GM18907 (cell line): ENCODE data around the gene NEXN.

Experiments used
- ATAC-seq: cut with Tn5 transposase; IDR thresholded peaks from one replicate; pipeline ENCODE4 v1.9.1; 2021; ENCODE audit warnings: mild to moderate bottlenecking, moderate library complexity; ENCODE audit not compliant: unreplicated experiment

Gene NEXN

GRCh38 chr1:77888081-77888780 lies at the start of gene NEXN:
Gene NEXN, plus strand, starts transcription at chr1:77888624. Its CDS starts 27,483 bp downstream, at chr1:77916107.
- ATAC-seq = peak; percentile 34

DNA sequence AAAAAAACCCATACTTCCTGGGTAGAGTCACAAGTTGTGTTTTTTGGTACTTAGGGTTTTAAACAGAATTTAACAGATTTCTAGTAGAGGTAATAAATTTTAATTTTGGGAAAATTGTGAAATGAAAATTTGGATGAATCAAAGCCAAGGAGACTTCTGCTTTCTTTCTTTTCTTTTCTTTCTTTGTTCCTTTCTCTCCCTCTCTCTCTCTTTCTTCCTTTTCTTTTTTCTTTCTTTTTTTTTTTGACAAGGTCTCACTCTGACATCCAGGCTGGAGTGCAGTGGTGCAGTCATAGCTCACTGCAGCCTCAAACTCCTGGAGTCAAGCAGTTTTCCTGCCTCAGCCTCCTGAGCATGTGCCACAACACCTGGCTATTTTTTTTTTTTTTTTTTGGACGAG lies 46.9 kb upstream of the NEXN start:
- ATAC-seq = no peak

DNA sequence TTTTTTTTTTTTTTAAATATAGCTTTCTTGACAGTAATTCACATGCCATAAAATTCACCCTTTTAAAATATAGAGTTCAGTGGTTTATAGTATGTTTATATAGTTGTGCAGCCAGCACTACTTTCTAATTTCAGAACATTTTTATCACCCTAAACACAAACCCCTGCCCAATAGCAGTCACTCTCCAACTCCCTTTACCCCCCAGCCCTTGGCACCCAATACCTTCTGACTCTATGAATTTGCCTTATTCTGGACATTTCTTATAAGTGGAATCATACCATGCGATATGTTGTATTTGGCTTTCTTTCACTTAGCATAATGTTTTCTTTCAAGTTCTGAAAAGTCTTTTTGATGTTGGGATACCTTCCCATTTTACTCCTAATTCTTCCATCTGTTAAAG lies 42.5 kb upstream of the NEXN start:
- ATAC-seq = no peak

DNA sequence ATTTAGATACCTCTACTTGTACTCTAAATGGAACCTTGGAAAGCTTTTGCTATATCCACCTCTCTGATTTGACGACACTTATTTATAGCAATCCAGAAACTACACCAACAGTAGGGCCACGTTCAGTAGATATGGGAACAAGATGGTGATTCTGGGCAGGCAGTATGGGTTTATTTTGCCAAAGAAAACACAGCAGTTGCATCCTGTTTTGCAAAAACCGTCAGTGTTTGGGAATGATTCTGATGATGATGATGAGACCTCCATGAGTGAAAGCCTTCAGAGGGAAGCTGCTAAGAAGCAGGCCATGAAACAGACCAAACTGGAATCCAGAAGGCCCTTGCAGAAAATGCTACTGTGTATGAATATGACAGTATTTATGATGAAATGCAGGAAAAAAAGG lies 41.5 kb upstream of the NEXN start:
- no peak for ATAC-seq

DNA sequence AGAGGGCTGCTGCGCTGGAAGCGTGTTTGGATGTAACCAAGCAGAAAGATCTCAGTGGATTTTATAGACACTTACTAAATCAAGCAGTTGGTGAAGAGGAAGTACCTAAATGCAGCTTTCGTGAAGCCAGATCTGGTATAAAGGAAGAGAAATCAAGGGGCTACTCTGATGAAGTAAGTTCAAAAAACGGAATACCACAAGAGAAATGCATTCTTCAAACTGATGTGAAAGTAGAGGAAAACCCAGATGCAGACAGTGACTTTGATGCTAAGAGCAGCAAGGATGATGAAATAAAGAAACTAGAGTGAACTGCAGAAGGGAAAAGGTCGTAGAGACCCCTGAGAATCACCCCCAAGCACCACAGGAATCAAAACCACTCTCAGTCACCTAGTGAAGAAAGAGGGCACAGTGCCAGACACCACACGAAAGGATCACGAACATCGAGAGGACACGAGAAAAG lies 40.8 kb upstream of the NEXN start:
- ATAC-seq = no peak

GRCh38 chr1:77850082-77850481 lies 38.3 kb upstream of the NEXN start:
- ATAC-seq = no peak

- no peak for ATAC-seq
These were observed 30.9 kb upstream of the NEXN start for GRCh38 chr1:77857552-77857951.

DNA sequence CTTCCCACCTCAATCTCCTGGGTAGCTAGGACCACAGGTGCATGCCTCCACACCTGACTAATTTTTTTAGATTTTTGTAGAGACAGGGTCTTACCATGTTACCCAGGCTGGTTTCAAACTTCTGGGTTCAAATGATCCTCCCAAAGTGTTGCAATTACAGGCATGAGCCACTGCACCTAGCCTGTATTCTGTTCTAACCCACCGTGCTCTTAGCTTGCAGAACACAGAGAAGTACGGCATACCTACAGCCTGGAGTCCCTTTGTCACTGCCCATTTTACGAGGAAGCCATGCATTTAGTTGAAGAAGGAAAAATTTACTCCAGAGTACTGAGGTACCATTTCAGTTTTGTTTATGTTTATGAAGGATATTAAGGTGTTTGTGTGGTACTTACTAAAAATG lies 29.7 kb upstream of the NEXN start:
- no peak for ATAC-seq

DNA sequence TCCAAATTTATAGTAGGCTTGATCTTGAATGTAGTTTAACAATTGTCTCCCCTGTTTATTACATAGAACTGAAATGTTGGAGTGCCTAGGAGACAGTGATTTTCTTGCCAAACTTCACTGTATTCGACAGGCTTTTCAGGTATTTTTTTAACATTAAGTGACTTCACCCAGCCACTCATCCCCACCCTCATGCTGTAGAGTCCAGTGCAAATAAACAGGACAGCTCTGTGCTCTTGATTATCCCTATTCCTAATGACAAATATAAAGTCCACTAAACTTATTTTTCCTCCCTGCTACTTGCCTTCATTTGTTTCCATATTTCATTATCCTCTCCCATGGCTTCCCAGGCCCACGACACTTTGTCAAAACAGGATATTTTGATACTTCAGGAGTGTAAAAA lies 29.2 kb upstream of the NEXN start:
- no peak for ATAC-seq

DNA sequence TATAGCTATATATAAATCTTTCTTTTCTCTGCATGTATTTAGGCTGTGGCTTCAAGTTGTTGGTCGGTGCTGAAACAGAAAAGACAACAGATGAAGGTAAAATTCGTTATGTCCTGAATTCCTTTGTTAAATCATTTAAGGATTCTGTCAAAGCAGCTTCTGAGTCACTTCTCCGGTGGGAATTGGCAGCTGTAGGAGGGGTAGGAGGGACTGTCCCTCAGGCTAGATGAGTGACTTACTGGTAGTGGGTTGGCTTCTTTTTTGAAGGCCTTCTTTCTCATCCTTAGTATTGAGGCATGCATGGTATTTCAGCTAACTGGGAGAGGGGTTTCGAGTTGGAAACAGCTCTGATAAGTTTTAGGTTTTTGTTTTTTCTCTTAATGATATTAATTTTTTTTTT lies 22.1 kb upstream of the NEXN start:
- no peak for ATAC-seq

GRCh38 chr1:77872645-77873044 lies 15.8 kb upstream of the NEXN start:
- ATAC-seq = no peak

- no peak for ATAC-seq
These were observed 15.0 kb upstream of the NEXN start for GRCh38 chr1:77873461-77873860.

DNA sequence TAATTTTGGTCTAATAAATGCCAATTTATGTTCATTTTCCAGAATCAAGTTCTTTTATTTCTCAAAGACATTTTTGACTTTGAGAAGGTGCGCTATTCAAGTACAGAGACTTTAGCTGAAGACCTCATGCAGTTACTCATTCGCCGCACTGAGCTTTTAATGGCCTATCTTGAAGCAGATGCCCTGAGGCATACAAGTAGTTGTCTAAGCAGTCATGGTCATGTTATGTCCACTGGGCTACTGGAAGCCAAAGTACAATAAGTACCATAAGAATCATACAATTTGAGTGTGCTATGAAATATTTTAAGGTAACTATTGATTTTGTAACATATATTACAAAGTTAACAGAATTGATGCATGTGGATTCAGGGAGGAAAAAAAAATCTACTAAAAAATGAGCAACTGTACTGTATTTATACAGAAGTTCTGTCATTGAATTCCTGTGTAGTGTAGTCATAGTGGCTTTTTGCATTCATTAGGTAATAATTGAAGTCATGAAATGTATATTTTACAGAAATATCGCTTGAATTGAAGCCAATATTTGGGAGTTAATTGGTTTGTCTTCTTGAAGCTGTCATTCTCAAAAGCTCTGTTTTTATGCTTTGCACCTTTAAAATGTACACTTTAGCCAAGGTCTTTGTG lies 13.5 kb upstream of the NEXN start:
- ATAC-seq = no peak

DNA sequence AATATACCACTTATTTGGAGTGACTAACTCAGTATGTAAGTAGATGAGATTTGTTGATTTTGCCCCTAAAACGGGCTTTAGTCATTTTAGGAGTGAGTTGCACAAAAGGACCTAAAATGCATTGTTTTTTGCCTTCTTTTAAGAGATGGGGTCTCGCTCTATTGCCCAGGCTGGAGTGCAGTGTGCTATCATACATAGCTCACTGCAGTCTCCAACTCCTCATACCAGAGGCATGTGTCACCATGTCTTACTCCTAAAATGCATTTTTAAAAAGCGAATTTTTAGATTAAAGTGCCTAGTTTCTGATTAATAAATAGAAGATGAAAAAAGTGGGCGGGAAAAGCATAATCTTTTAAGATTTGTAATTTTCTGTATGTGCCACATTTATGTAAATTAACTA lies 11.5 kb upstream of the NEXN start:
- ATAC-seq = no peak

DNA sequence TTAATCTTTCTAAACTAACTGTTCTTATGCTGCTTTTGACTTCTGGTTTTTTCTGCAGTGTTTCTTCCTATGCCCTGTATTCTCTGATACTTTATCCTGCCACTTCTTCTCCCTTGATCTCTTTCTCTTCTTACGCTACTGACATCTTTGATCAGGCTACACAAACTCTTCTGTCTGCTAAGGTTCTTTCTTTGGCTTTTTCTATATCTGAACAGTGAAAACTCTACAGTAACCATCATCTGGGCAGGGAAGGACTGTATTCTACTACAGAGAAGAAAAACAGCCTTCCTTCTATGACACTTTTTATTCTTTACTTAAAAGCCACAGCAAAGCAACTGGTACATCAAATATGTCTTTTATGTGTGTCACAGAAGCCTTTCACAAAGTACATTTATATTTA lies 7.4 kb upstream of the NEXN start:
- no peak for ATAC-seq

GRCh38 chr1:77882411-77882810 lies 6.0 kb upstream of the NEXN start:
- no peak for ATAC-seq

GRCh38 chr1:77888781-77889642 lies 588 bp downstream of the NEXN start:
- peak; percentile 67 for ATAC-seq

DNA sequence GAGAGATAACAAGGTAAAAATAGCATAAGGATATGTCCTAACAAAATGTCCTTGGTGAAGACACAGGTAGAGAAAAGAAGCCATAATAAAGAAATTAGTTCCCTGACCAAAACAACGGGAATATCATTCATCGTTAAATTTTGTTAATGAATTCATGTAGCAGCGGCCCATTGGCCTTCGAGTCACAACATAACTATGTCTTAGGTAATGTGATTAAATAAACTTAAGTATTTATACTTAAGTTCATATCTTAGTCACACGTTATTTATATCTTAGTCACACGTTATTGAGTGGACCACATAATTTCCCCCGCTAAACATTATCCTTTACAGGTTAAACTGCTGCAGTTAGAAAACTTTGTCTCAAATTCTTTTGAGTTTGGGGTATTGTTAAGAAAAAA lies 1.2 kb downstream of the NEXN start:
- no peak for ATAC-seq

DNA sequence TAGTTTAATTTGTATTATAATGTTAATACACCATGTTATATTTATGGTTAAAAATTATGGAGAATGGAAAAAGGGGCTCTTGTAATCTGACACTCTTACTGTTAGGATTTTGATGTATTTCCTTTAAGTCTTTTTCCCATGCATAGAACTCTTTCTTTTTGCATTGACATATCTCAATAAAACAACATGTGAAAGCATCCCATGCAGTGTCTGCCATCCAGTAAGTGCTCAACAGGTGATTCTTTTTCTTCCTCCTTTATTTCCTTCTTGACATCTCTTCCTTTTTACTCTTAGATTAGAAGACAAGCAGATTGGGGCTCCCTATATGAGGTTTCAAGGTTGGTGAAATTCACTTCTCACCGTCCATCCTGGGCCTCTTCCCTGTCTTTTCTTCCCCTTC lies 2.8 kb downstream of the NEXN start:
- no peak for ATAC-seq

DNA sequence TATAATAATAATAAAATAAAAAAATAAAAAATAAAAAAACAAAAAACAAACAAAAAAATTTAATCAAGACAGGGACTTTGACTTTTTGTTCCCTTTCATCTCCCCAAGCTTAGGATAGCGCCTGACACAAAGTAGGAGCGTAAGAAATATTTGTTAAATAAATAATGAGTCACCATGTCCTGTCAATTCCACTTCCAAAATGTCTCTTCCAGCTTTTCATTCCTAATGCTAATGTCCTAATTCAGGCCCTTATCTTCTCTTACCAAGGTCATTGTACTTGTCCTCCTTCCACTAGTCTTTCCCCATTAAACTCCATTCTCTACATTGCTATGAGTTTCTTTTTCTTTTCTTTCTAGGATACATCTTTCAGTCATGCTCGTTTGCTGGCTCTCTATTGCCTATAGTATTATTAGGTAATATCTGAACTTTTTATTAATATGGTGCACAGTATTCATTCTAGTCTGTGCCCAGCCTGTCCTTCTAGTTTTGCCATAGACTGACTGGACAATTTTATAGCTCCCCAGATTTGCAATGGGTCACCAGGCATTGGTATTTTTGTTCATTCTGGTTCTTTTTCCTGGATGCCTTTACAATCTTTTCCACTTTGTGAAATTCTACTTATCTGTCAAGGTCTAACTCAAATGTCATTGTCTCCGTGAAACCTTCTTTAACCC lies 11.4 kb downstream of the NEXN start:
- no peak for ATAC-seq

GRCh38 chr1:77900687-77901293 lies 12.4 kb downstream of the NEXN start:
- no peak for ATAC-seq
